Ovary (tissue), 9 donors: ENCODE measurements around the gene RNF224. TPM values are rescaled to one million over a fixed set of nuclear protein-coding genes. Genes with fewer than 3 reads are reported as not detected.

Experiments
- DNase-seq, 5 donors: peaks; one replicate each; pipeline ENCODE4 v3.0.0-alpha.2; 2019 to 2020
- H3K27ac ChIP-seq, 2 donors: fragments of 200-600 bp; one replicate each; pipeline versions ENCODE4 v1.5.1 to v1.8.0; 2019 to 2022
- H3K27me3 ChIP-seq: fragments of 200-600 bp; one replicate; pipeline ENCODE4 v1.8.0; 2022
- H3K36me3 ChIP-seq: fragments of 200-600 bp; sonication (generic); one replicate; pipeline ENCODE4 v1.5.1; 2019
- H3K4me1 ChIP-seq: one replicate; pipeline ENCODE4 v1.8.1; 2013; ENCODE audit warnings: mild to moderate bottlenecking, moderate library complexity; ENCODE audit not compliant: insufficient read depth
- H3K4me3 ChIP-seq: fragments of 200-600 bp; sonication (generic); one replicate; pipeline ENCODE4 v1.5.1; 2017
- H3K9me3 ChIP-seq, 2 donors: fragments of 200-600 bp in 1 of 2; sonication (generic) in 1 of 2; one replicate each; pipeline versions ENCODE4 v1.5.1 to v1.8.1; 2013 to 2019; ENCODE audit warnings: mild to moderate bottlenecking in 1 of 2, moderate library complexity in 1 of 2
- EP300 ChIP-seq: sonication (generic); formaldehyde crosslinking; IDR thresholded peaks from one replicate; pipeline ENCODE4 v1.6.1; 2017; ENCODE audit warnings: antibody characterized with exemption
- POLR2A ChIP-seq: fragments of 450-650 bp; IDR thresholded peaks from one replicate; pipeline ENCODE4 v1.6.1; 2017; ENCODE audit warnings: antibody characterized with exemption, mild to moderate bottlenecking, moderate library complexity
- WGBS, 3 donors: extraction: QIAGEN DNeasy Blood & Tissue Kit in 1 of 3; methylation state at CpG; one replicate each; pipeline versions ENCODE4 v1.1.5 to v1.1.7; 2013 to 2017; 5-methylcytosine and 5-hydroxymethylcytosine counted together
- intact Hi-C, 4 donors: fragments of 100-400 bp; cut with DNase I; formaldehyde crosslinking; loops; one replicate each; pipeline versions ENCODE4 v1.11.0 to v1.15.1; 2022 to 2023
- polyA plus RNA-seq, 2 donors: library from polyadenylated mRNA; stranded (reverse); fragments of 200-250 nt in 1 of 2; fragments of 350-450 nt in 1 of 2; fragmentation: Illumina TruSeq in 1 of 2; extraction: RNeasy Lipid Tissue Mini Kit (QIAGEN cat#74804) in 1 of 2; gene quantifications; one replicate each; pipeline ENCODE4 v1.2.3, GENCODE V29; 2013 to 2014
- total RNA-seq, 7 donors: library from RNA; depleted of rRNA in 2 of 7; stranded (reverse); fragments of >200 nt in 2 of 7; fragmentation: NEBNext Ultra II Directional in 3 of 7; extraction: Animal tissue kit (Norgen Biotek cat#: 25700) in 3 of 7; gene quantifications; one replicate each; pipeline versions ENCODE4 v1.1.0 to v1.2.4, GENCODE V29; 2016 to 2023
- TF ChIP-seq, protein P1 (sequence below), 3 donors: fragments of 450-650 bp in 2 of 3; fragments of 200-600 bp in 1 of 3; IDR thresholded peaks; one replicate each; pipeline versions ENCODE4 v1.5.1 to v1.8.0; 2016 to 2022; ENCODE audit warnings: antibody characterized with exemption in 3 of 3, mild to moderate bottlenecking in 1 of 3
- donor health status: DM: no; HTN: no; CAD: no; lungs with moderate emphysema.
- donor health status: DM: no; HTN: no; CAD: no.
- donor health status: Bipolar disorder and iron deficiency.
- donor health status: DM: yes; HTN: yes; CAD: no.
- donor health status: DM: no; HTN: no; CAD: no.
- donor health status: DM: yes; HTN: yes; CAD: no.

RNF224 gene
- total and polyA plus RNA-seq, 9 donors: 0.92 TPM; not detected in 8

- Histone ChIP-seq H3K4me1 (no peaks in the 10 kb centered on the region), H3K9me3 (no peaks in the 10 kb centered on the region), H3K27ac (no peak overlapping the region), H3K4me3 (no peak overlapping the region), H3K27me3 (no peaks in the 10 kb centered on the region), H3K36me3 (no peaks in the 10 kb centered on the region)
- no peak for DNase-seq
- WGBS, 3 donors: 89 to 91% (median 90%) methylated on average over 19 to 20 of the region's 20 CpGs
- intact Hi-C loops: no loop called here
- TF ChIP-seq POLR2A: no peak
- TF ChIP-seq EP300: no peak
- TF ChIP-seq, protein P1, sequence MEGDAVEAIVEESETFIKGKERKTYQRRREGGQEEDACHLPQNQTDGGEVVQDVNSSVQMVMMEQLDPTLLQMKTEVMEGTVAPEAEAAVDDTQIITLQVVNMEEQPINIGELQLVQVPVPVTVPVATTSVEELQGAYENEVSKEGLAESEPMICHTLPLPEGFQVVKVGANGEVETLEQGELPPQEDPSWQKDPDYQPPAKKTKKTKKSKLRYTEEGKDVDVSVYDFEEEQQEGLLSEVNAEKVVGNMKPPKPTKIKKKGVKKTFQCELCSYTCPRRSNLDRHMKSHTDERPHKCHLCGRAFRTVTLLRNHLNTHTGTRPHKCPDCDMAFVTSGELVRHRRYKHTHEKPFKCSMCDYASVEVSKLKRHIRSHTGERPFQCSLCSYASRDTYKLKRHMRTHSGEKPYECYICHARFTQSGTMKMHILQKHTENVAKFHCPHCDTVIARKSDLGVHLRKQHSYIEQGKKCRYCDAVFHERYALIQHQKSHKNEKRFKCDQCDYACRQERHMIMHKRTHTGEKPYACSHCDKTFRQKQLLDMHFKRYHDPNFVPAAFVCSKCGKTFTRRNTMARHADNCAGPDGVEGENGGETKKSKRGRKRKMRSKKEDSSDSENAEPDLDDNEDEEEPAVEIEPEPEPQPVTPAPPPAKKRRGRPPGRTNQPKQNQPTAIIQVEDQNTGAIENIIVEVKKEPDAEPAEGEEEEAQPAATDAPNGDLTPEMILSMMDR (IDR thresholded peaks at IDR 0.05): no peak
Measured at GRCh38 chr9:137180491-137180890, 46.8 kb upstream of the RNF224 start.

- Histone ChIP-seq H3K9me3 (no peaks in the 10 kb centered on the region), H3K27me3 (no peaks in the 10 kb centered on the region), H3K36me3 (no peaks in the 10 kb centered on the region), H3K4me3 (no peak overlapping the region), H3K4me1 (peaks cover 2% of the 10 kb centered on the region), H3K27ac (no peak overlapping the region)
- TF ChIP-seq POLR2A: no peak
- TF ChIP-seq EP300: no peak
- TF ChIP-seq, protein P1 (IDR thresholded peaks at IDR 0.05): no peak
- DNase-seq: no peak
- 86 to 92% (median 91%) methylated on average over 21 to 22 of the region's 22 CpGs for WGBS, 3 donors
- intact Hi-C loops: no loop called here
Measured at GRCh38 chr9:137181680-137182079, 45.6 kb upstream of the RNF224 start.

GRCh38 chr9:137182836-137183235 is 44.5 kb upstream of the RNF224 start:
- Histone ChIP-seq H3K36me3 (no peaks in the 10 kb centered on the region), H3K4me3 (no peak overlapping the region), H3K9me3 (no peaks in the 10 kb centered on the region), H3K4me1 (peaks cover 11% of the 10 kb centered on the region), H3K27ac (no peak overlapping the region), H3K27me3 (no peaks in the 10 kb centered on the region)
- 82 to 94% (median 88%) methylated on average over 17 of the region's 17 CpGs for WGBS, 3 donors
- TF ChIP-seq, protein P1 (IDR thresholded peaks at IDR 0.05): no peak
- TF ChIP-seq POLR2A: no peak
- no peak for DNase-seq
- intact Hi-C loops: no loop called here

DNA sequence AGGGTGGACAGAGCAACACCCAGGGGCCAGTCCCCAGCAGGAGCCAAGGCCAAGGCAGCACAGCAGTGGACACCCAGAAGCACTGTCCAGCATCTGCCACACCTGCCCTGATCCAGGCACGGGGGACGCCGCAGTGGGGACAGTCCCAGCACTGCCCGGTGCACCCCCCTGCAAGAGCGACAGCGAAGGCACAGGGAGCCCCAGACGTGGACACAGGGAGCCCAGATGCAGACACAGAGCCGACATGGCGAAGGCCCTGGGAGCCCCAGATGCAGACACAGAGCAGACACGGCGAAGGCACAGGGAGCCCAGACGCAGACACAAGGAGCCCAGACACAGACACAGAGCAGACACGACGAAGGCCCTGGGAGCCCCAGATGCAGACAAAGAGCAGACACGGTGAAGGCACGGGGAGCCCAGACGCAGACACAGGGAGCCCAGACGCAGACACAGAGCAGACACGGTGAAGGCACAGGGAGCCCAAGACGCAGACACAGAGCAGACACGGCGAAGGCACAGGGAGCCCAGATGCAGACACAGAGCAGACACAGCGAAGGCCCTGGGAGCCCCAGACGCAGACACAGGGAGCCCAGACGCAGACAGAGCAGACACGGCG is 43.2 kb upstream of the RNF224 start:
- no peaks in the 10 kb centered on the region for H3K36me3 ChIP-seq
- H3K9me3 ChIP-seq: no peaks in the 10 kb centered on the region
- TF ChIP-seq POLR2A: no peak
- TF ChIP-seq, protein P1 (IDR thresholded peaks at IDR 0.05): no peak
- TF ChIP-seq EP300: no peak
- intact Hi-C loops: no loop called here
- H3K4me3 ChIP-seq: no peak overlapping the region
- H3K27me3 ChIP-seq: no peaks in the 10 kb centered on the region
- 90 to 93% (median 92%) methylated on average over 27 of the region's 27 CpGs for WGBS, 3 donors
- no peak overlapping the region for H3K27ac ChIP-seq
- H3K4me1 ChIP-seq: peaks cover 11% of the 10 kb centered on the region
- DNase-seq: no peak
